GM12865 (cell line): ENCODE measurements around the gene CELSR1.

Source experiments
- DNase-seq: peaks from one replicate; pipeline ENCODE4 v3.0.0; 2010; ENCODE audit warnings: low read depth
- H3K4me3 ChIP-seq: 2 replicates; pipeline ENCODE4 v1.5.1; 2011; ENCODE audit warnings: mild to moderate bottlenecking, low read depth, low read length, control low read depth
- TF ChIP-seq, protein P1 (sequence below): IDR thresholded peaks from 2 replicates; pipeline ENCODE4 v1.5.1; 2011; ENCODE audit warnings: low read length, control low read depth, low read depth, inconsistent platforms; ENCODE audit not compliant: insufficient read depth; ENCODE audit errors: missing control alignments

The CELSR1 gene

DNA sequence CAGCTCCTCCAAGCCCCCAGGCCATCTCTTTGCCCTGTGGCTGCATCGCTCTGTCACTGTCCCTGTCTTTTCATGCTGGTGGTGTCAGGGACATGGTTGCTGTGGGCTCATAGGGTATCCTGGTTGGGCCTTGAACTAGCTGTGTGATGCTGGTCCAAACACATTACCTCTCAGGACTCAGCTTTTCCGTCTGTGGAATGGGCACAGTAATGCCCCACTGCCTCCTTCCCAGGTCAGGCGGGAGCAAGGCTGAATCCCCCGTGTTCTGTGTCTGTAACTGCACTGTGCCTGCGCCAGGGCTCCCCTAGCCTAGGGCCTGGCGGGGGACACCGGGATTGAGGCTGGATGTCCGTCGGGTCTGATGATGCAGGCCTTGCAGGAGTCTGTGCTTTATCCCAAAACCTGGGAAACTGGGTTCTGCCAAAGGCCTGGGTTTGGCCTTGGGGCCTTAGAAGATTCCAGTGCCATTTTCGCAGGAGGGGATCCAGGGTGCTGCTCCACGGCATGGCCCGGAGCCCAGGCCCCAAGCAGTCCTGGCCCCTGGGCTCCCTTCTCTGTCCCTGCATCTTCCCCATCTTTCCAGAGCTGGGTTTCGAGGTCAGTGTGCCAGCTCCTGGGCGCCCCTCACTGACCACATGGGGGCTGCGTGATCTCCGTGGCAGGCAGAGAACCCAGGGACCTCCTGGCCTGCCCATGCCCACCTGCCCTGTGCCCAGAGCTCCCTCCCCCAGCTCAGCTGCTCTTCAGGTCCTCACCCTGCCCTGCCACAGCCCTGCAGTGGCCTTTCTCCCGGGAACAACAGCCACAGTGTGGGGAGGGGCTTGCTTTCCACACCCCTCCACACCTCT, 32.7 kb upstream of the CELSR1 start:
- no peak for DNase-seq
- H3K4me3 ChIP-seq, result no peak overlapping the region
- TF ChIP-seq, protein P1, sequence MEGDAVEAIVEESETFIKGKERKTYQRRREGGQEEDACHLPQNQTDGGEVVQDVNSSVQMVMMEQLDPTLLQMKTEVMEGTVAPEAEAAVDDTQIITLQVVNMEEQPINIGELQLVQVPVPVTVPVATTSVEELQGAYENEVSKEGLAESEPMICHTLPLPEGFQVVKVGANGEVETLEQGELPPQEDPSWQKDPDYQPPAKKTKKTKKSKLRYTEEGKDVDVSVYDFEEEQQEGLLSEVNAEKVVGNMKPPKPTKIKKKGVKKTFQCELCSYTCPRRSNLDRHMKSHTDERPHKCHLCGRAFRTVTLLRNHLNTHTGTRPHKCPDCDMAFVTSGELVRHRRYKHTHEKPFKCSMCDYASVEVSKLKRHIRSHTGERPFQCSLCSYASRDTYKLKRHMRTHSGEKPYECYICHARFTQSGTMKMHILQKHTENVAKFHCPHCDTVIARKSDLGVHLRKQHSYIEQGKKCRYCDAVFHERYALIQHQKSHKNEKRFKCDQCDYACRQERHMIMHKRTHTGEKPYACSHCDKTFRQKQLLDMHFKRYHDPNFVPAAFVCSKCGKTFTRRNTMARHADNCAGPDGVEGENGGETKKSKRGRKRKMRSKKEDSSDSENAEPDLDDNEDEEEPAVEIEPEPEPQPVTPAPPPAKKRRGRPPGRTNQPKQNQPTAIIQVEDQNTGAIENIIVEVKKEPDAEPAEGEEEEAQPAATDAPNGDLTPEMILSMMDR, result no peak

DNA sequence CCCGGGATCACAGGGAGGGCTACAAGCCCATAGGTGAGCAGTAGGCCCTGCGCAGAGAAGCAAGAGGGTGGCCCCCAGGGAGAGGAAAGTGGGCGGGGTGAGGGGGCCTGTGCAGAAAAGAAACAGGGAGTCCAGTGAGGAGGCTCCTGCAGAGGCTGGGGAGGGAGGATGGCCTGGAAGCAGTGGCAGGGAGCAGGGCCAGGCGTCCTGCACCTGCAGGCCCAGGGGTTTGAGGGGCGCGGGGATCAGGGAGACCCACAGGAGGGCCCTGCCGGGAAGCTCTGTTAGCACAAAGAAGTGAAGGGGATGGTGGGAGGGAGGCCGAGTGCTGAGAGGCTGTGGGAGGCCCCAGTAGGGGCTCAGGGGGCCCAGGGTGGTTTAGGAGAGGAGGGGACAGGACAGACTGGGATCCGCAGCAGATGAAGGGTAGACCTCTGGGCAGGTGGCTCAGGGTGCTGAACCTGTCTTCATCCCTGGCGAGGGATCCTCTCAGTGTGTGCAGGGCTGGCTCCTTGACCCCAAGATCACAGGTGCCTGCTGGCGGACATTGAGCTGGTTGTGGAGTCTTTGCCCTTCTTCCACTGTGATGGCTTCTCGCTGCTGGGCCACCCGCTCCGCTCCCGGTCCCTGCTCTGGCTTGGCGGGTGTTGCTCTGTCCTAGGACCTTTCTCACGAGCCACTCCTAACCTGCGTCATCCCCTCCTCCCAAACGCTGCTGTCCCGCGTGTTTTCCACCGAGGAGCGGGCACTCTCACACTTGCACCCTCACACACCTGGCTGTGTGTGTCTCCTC, 31.8 kb upstream of the CELSR1 start:
- no peak overlapping the region for H3K4me3 ChIP-seq
- TF ChIP-seq, protein P1, result no peak
- DNase-seq, result no peak

DNA sequence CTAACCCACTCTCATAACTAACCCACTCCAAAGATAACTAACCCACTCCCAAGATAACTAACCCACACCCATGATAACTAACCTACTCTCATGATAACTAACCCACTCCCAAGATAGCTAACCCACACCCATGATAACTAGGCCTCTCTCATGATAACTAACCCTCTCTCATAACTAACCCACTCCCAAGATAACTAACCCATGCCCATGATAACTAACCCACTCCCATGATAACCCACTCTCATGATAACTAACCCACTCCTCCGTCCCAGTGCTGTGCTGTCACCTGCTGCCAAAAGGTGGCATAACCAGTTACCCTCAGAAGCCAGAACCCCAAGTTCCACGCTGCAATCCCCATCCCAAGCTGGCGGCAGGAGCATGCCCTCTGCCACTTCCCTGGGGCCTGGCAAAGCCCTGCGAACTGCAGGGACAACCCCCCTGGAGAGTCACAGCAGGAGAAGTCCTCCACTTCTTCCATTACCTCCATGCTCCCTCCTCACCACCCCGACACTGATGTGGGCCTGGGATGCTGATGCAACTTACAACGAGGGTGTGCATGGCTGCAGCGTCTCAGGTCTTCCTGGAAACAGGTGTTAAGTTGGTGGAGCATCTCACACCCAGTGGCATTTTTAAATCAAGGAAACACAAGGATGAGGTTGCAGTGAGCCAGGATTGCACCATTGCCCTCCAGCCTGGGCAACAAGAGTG, 30.8 kb upstream of the CELSR1 start:
- DNase-seq, result no peak
- TF ChIP-seq, protein P1, result no peak
- no peak overlapping the region for H3K4me3 ChIP-seq

DNA sequence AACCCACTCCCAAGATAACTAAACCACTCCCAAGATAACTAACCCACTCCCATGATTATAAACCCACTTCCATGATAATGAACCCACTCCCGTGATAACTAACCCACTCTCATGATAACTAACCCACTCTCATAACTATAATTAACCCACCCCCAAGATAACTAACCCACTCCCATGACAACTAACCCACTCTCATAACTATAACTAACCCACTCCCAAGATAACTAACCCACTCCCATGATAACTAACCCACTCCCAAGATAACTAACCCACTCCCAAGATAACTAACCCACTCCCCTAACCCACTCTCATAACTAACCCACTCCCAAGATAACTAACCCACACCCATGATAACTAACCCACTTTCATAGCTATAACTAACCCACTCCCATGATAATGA, 30.1 kb upstream of the CELSR1 start:
- no peak overlapping the region for H3K4me3 ChIP-seq
- TF ChIP-seq, protein P1, result no peak
- DNase-seq, result no peak

DNA sequence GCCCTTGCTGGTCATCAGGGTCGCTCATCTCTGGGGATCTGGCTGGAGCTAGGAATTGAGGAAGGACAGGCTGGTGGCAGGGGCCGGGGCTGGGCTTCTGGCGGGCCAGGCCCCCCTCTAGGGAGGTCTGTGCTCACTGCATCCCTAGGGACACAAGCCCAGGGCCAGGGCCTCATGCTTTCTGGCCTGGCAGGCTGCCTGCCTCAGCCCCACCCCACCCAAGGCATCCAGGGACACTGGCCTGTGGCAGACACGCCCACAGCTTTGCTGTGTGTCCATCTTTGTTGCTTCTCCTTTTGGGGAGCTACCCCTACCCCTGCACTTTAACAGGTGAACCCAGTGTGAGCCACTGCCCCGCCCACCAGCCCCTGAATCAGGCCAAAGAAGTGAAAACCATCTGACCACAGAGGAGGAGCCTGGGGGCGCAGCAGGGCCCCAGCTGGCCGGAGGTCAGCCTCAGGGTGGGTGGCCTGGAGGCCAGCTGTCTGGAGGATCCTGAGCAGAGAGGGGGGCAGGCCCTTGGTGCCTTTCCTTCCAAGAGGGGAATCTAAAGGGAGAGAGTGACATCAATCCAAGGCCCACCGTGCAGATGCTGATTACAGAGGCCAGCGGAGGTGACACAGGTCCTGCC, 26.8 kb upstream of the CELSR1 start:
- H3K4me3 ChIP-seq, result no peak overlapping the region
- no peak for DNase-seq
- TF ChIP-seq, protein P1, result no peak

DNA sequence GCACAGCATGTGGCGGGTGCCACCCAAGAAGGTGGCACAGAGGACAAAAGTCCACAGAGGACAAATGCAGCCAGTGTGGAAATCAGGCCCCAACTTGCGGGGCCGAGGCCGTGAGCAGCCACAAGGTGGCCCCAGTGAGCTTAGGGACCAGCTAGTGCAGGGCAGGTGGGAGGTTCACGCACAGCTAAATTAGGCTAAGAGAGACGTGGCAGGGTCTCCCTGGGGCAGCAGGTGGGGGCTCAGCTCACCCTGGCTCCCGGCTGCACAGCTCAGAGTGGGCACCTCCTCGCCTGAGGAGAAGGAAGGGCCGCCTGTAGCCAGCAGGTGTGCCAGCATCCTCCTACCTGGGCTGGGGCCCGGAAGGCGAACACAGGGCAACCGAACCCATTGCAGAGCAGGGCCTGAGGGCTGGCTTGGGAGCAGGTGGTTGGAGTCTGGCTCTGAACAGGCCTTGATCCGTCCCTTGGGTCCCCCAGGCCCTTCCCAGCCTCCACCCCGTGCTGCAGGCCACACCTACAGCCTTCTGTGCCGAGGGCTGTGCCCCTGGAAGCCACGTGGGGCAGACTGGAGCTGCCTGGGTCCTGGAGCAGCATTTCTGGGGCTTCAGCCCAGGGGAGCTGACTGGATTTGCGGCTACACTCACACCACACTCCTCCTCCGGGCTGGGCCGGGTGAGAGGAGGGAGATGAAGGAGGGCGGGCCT, 26.1 kb upstream of the CELSR1 start:
- H3K4me3 ChIP-seq, result no peak overlapping the region
- TF ChIP-seq, protein P1, result peak; percentile 89
- DNase-seq, result peak; percentile 81
